ENCODE results near the gene RGS9BP.

RGS9BP gene

GRCh38 chr19:32666084-32666483, 9.6 kb upstream of the RGS9BP start:
- DNase-seq (ENCODE audit: low read depth): no peak
- no peak overlapping the region for H3K4me3 ChIP-seq (ENCODE audit: low read depth, low read length)

GRCh38 chr19:32669310-32669709, 6.3 kb upstream of the RGS9BP start:
- no peak for DNase-seq (ENCODE audit: low read depth)
- no peak overlapping the region for H3K4me3 ChIP-seq (ENCODE audit: low read depth, low read length)

GRCh38 chr19:32671883-32672593, 3.6 kb upstream of the RGS9BP start:
- DNase-seq (ENCODE audit: low read depth): no peak
- H3K4me3 ChIP-seq (ENCODE audit: low read depth, low read length): no peak overlapping the region

- H3K4me3 ChIP-seq (ENCODE audit: low read depth, low read length): no peak overlapping the region
Observed at GRCh38 chr19:32672841-32673240, 2.8 kb upstream of the RGS9BP start.

GRCh38 chr19:32673573-32673972, 2.1 kb upstream of the RGS9BP start:
- peak overlapping the region; percentile 73 for H3K4me3 ChIP-seq (ENCODE audit: low read depth, low read length)
- no peak for DNase-seq (ENCODE audit: low read depth)

More at GRCh38 chr19:32672841-32673240, 2.8 kb upstream of the RGS9BP start:
- no peak for DNase-seq (ENCODE audit: low read depth)

- H3K4me3 ChIP-seq (ENCODE audit: low read depth, low read length): peak overlapping the region; percentile 73
- DNase-seq (ENCODE audit: low read depth): no peak
Observed at GRCh38 chr19:32674153-32674930, 1.3 kb upstream of the RGS9BP start.

GRCh38 chr19:32674931-32675719, 523 bp upstream of the RGS9BP start, which contains the start of gene ANKRD27:
ANKRD27 (minus strand) TSS chr19:32675180; CDS start chr19:32659015, 16,165 bp downstream.
- DNase-seq (ENCODE audit: low read depth): peak; percentile 87
- H3K4me3 ChIP-seq (ENCODE audit: low read depth, low read length): peak within 1 kb of the TSS; percentile 73

GRCh38 chr19:32676186-32676894, 692 bp downstream of the RGS9BP start:
- H3K4me3 ChIP-seq (ENCODE audit: low read depth, low read length): peak overlapping the region; percentile 73
- DNase-seq (ENCODE audit: low read depth): no peak

GRCh38 chr19:32676895-32677359, 1.3 kb downstream of the RGS9BP start:
- DNase-seq (ENCODE audit: low read depth): no peak
- no peak overlapping the region for H3K4me3 ChIP-seq (ENCODE audit: low read depth, low read length)

- no peak for DNase-seq (ENCODE audit: low read depth)
- H3K4me3 ChIP-seq (ENCODE audit: low read depth, low read length): no peak overlapping the region
Observed at GRCh38 chr19:32677657-32678056, 2.0 kb downstream of the RGS9BP start.

- DNase-seq (ENCODE audit: low read depth): no peak
- no peak overlapping the region for H3K4me3 ChIP-seq (ENCODE audit: low read depth, low read length)
Observed at GRCh38 chr19:32680986-32681385, 5.3 kb downstream of the RGS9BP start.

- H3K4me3 ChIP-seq (ENCODE audit: low read depth, low read length): no peak overlapping the region
- DNase-seq (ENCODE audit: low read depth): no peak
Observed at GRCh38 chr19:32682317-32682716, 6.7 kb downstream of the RGS9BP start.

GRCh38 chr19:32686847-32687475, 11.3 kb downstream of the RGS9BP start:
- no peak for DNase-seq (ENCODE audit: low read depth)
- no peak overlapping the region for H3K4me3 ChIP-seq (ENCODE audit: low read depth, low read length)

- no peak overlapping the region for H3K4me3 ChIP-seq (ENCODE audit: low read depth, low read length)
- DNase-seq (ENCODE audit: low read depth): no peak
Observed at GRCh38 chr19:32687681-32688080, 12.0 kb downstream of the RGS9BP start.

GRCh38 chr19:32688311-32688710, 12.7 kb downstream of the RGS9BP start:
- no peak overlapping the region for H3K4me3 ChIP-seq (ENCODE audit: low read depth, low read length)
- no peak for DNase-seq (ENCODE audit: low read depth)

GRCh38 chr19:32691291-32691951, 15.8 kb downstream of the RGS9BP start, which contains the start of gene NUDT19:
NUDT19 (plus strand) TSS chr19:32691821; CDS start chr19:32691961, 140 bp downstream.
- H3K4me3 ChIP-seq (ENCODE audit: low read depth, low read length): peak within 1 kb of the TSS; percentile 68
- DNase-seq (ENCODE audit: low read depth): no peak

GRCh38 chr19:32691952-32692726, 16.5 kb downstream of the RGS9BP start:
- DNase-seq (ENCODE audit: low read depth): peak; percentile 43
- H3K4me3 ChIP-seq (ENCODE audit: low read depth, low read length): peak overlapping the region; percentile 68

- H3K4me3 ChIP-seq (ENCODE audit: low read depth, low read length): peak overlapping the region; percentile 68
- no peak for DNase-seq (ENCODE audit: low read depth)
Observed at GRCh38 chr19:32692727-32693061, 17.0 kb downstream of the RGS9BP start.
